H1 (cell line): ENCODE measurements around the gene TWF2. TPM values are rescaled to one million over a fixed set of nuclear protein-coding genes. Genes with fewer than 3 reads are reported as not detected.

Source experiments
- CTCF ChIA-PET: fragments of 300-600 bp; sonication (Branson Sonifier 250); formaldehyde crosslinking; loops from one replicate; lab custom pipeline; 2021; ENCODE audit not compliant: partially characterized antibody; lab: Charles Lee
- POLR2A ChIA-PET: fragments of 300-600 bp; sonication (Branson Sonifier 250); formaldehyde crosslinking; loops from one replicate; lab custom pipeline; 2021; ENCODE audit warnings: inconsistent platforms; ENCODE audit not compliant: partially characterized antibody; lab: Charles Lee
- DNase-seq, 2 experiments: peaks; one replicate each; pipeline versions ENCODE4 v3.0.0 to v3.0.0-alpha.2; 2010 to 2022; ENCODE audit warnings: low spot score in 2 of 2, low read depth in 1 of 2, mixed read lengths in 1 of 2
- FAIRE-seq: peaks from 2 replicates; lab custom pipeline; 2011; peaks lifted over from hg19 to GRCh38; lab: Jason Lieb, UNC
- H2AFZ ChIP-seq: 2 replicates; pipeline ENCODE4 v1.8.1; 2012; ENCODE audit warnings: low read length, inconsistent platforms
- H2AK5ac ChIP-seq: 2 replicates; pipeline ENCODE4 v1.6.1; 2013; ENCODE audit warnings: low read depth, low read length
- H2BK120ac ChIP-seq: replicated peaks from 2 replicates; pipeline ENCODE3; 2013; ENCODE audit warnings: low read depth, low read length, inconsistent platforms
- H2BK12ac ChIP-seq: 2 replicates; pipeline ENCODE4 v1.6.1; 2013; ENCODE audit warnings: low read depth, low read length
- H2BK15ac ChIP-seq: 2 replicates; pipeline ENCODE4 v1.6.1; 2013; ENCODE audit warnings: low read length
- H2BK20ac ChIP-seq: 2 replicates; pipeline ENCODE4 v1.6.1; 2013; ENCODE audit warnings: low read length
- H2BK5ac ChIP-seq: 2 replicates; pipeline ENCODE4 v1.6.1; 2013; ENCODE audit warnings: low read depth, low read length
- H3K14ac ChIP-seq: 2 replicates; pipeline ENCODE4 v1.6.1; 2013; ENCODE audit warnings: inconsistent platforms; ENCODE audit not compliant: insufficient read length
- H3K18ac ChIP-seq: 2 replicates; pipeline ENCODE4 v1.6.1; 2013; ENCODE audit warnings: low read length; ENCODE audit errors: extremely low read depth
- H3K23ac ChIP-seq: 2 replicates; pipeline ENCODE4 v1.6.1; 2013; ENCODE audit warnings: inconsistent platforms; ENCODE audit not compliant: insufficient read length
- H3K23me2 ChIP-seq: 2 replicates; pipeline ENCODE4 v1.6.1; 2013; ENCODE audit warnings: low read depth, low read length
- H3K27ac ChIP-seq: 2 replicates; pipeline ENCODE4 v1.6.1; 2011; ENCODE audit warnings: low read depth, low read length, inconsistent platforms
- H3K27me3 ChIP-seq, 4 experiments: replicated peaks in 1 of 4; 1 replicate in 1 of 4; 2 replicates in 3 of 4; pipeline versions ENCODE4 v1.6.1 to v1.8.1; 2011 to 2013; ENCODE audit warnings: low read length in 3 of 4, mild to moderate bottlenecking in 3 of 4, inconsistent platforms in 2 of 4, mixed read lengths in 2 of 4, moderate library complexity in 1 of 4; ENCODE audit not compliant: control insufficient read depth in 3 of 4, insufficient read depth in 3 of 4; ENCODE audit errors: extremely low read depth in 1 of 4
- H3K36me3 ChIP-seq, 4 experiments: 2 replicates each; pipeline versions ENCODE4 v1.6.1 to v1.8.1; 2011 to 2013; ENCODE audit warnings: mild to moderate bottlenecking in 4 of 4, low read length in 3 of 4, moderate library complexity in 2 of 4, control low read depth in 1 of 4, inconsistent platforms in 1 of 4; ENCODE audit not compliant: insufficient read depth in 4 of 4, control insufficient read depth in 2 of 4
- H3K4ac ChIP-seq: replicated peaks from 2 replicates; pipeline ENCODE3; 2013; ENCODE audit warnings: low read length, low read depth, mixed read lengths, inconsistent platforms; ENCODE audit not compliant: insufficient read length
- H3K4me1 ChIP-seq, 4 experiments: replicated peaks in 1 of 4; 1 replicate in 1 of 4; 2 replicates in 3 of 4; pipeline versions ENCODE4 v1.6.1 to v1.8.1; 2011 to 2013; ENCODE audit warnings: low read length in 3 of 4, inconsistent platforms in 2 of 4, mixed read lengths in 1 of 4; ENCODE audit not compliant: insufficient read depth in 4 of 4, control insufficient read depth in 3 of 4
- H3K4me2 ChIP-seq, 2 experiments: 2 replicates each; pipeline versions ENCODE4 v1.6.1 to v1.8.1; 2011 to 2013; ENCODE audit warnings: low read depth in 2 of 2, low read length in 2 of 2, control low read depth in 1 of 2, inconsistent platforms in 1 of 2, mild to moderate bottlenecking in 1 of 2; ENCODE audit not compliant: insufficient read depth in 1 of 2
- H3K4me3 ChIP-seq, 4 experiments: fragments of 200-600, 300-600 bp in 1 of 4; sonication (generic), shearing (Covaris generic), sonication (Bioruptor Twin) in 1 of 4; 2 replicates each; pipeline versions ENCODE4 v1.5.1 to v1.8.1; 2011 to 2016; ENCODE audit warnings: low read length in 4 of 4, low read depth in 3 of 4, control low read depth in 2 of 4, inconsistent platforms in 2 of 4, mild to moderate bottlenecking in 2 of 4, mixed read lengths in 1 of 4, moderate library complexity in 1 of 4; ENCODE audit not compliant: insufficient read depth in 2 of 4; ENCODE audit errors: extremely low read depth in 1 of 4
- H3K56ac ChIP-seq: replicated peaks from 2 replicates; pipeline ENCODE3; 2013; ENCODE audit warnings: low read depth, mild to moderate bottlenecking, mixed read lengths, low read length, inconsistent platforms; ENCODE audit not compliant: insufficient read length
- H3K79me1 ChIP-seq: 2 replicates; pipeline ENCODE4 v1.6.1; 2013; ENCODE audit warnings: low read depth, low read length, control low read depth
- H3K79me2 ChIP-seq, 2 experiments: 2 replicates each; pipeline versions ENCODE4 v1.6.1 to v1.8.1; 2012 to 2013; ENCODE audit warnings: low read length in 2 of 2, mild to moderate bottlenecking in 2 of 2, inconsistent platforms in 1 of 2; ENCODE audit not compliant: insufficient read depth in 2 of 2, control insufficient read depth in 1 of 2
- H3K9ac ChIP-seq, 4 experiments: replicated peaks in 1 of 4; 1 replicate in 1 of 4; 2 replicates in 3 of 4; pipeline versions ENCODE4 v1.6.1 to v1.8.1; 2011 to 2013; ENCODE audit warnings: low read depth in 3 of 4, low read length in 3 of 4, control low read depth in 2 of 4, mild to moderate bottlenecking in 2 of 4, moderate library complexity in 2 of 4, inconsistent platforms in 1 of 4; ENCODE audit errors: extremely low read depth in 1 of 4
- H3K9me3 ChIP-seq, 2 experiments: 2 replicates each; pipeline versions ENCODE4 v1.6.1 to v1.8.1; 2012 to 2013; ENCODE audit warnings: mild to moderate bottlenecking in 2 of 2, moderate library complexity in 2 of 2, control low read depth in 1 of 2, inconsistent platforms in 1 of 2, low read depth in 1 of 2, low read length in 1 of 2, mixed read lengths in 1 of 2; ENCODE audit not compliant: insufficient read depth in 2 of 2
- H4K20me1 ChIP-seq, 2 experiments: replicated peaks in 1 of 2; 2 replicates each; pipeline versions ENCODE3 to v1.8.1; 2011 to 2013; ENCODE audit warnings: inconsistent platforms in 2 of 2, low read length in 2 of 2, mild to moderate bottlenecking in 1 of 2; ENCODE audit not compliant: insufficient read depth in 2 of 2, control insufficient read depth in 1 of 2
- H4K5ac ChIP-seq: 2 replicates; pipeline ENCODE4 v1.6.1; 2013; ENCODE audit warnings: low read length, low read depth, mixed read lengths, inconsistent platforms; ENCODE audit not compliant: insufficient read length
- H4K8ac ChIP-seq: 2 replicates; pipeline ENCODE4 v1.8.0; 2013; ENCODE audit warnings: mild to moderate bottlenecking, moderate library complexity, low read length, inconsistent platforms; ENCODE audit not compliant: insufficient read depth; ENCODE audit errors: extremely low read depth
- H4K91ac ChIP-seq: replicated peaks from 2 replicates; pipeline ENCODE3; 2013; ENCODE audit warnings: low read length, mixed read lengths, inconsistent platforms; ENCODE audit not compliant: insufficient read length
- CBX5 ChIP-seq: fragments of 300-800, 300-1000 bp; sonication (generic); IDR thresholded peaks from 2 replicates; pipeline ENCODE4 v1.7.1; 2016; ENCODE audit warnings: antibody characterized with exemption, low read length, low read depth
- CTCF ChIP-seq, 3 experiments: IDR thresholded peaks; 1 replicate in 2 of 3; 2 replicates in 1 of 3; pipeline versions ENCODE4 v1.5.1 to v1.6.1; 2011; ENCODE audit warnings: low read length in 3 of 3, mild to moderate bottlenecking in 3 of 3, inconsistent platforms in 2 of 3, low read depth in 1 of 3, moderate library complexity in 1 of 3; ENCODE audit not compliant: insufficient read depth in 1 of 3; ENCODE audit errors: control extremely low read depth in 1 of 3
- HDAC6 ChIP-seq: IDR thresholded peaks from one replicate; pipeline ENCODE4 v1.7.1; 2012; ENCODE audit warnings: low read depth, mild to moderate bottlenecking, inconsistent platforms, low read length, moderate library complexity
- NRF1 ChIP-seq: IDR thresholded peaks from 2 replicates; pipeline ENCODE4 v1.6.1; 2011; ENCODE audit warnings: mild to moderate bottlenecking, low read depth, low read length, improper control_type of control experiment
- RBBP5 ChIP-seq: IDR thresholded peaks from 2 replicates; pipeline ENCODE4 v1.7.1; 2012; ENCODE audit warnings: low read depth, mild to moderate bottlenecking, inconsistent platforms, low read length, moderate library complexity, borderline replicate concordance
- SIN3A ChIP-seq, 2 experiments: IDR thresholded peaks in 1 of 2; conservative IDR thresholded peaks in 1 of 2; 2 replicates each; pipeline ENCODE4 v1.6.1; 2011 to 2012; ENCODE audit warnings: low read length in 2 of 2, improper control_type of control experiment in 1 of 2, low read depth in 1 of 2, mild to moderate bottlenecking in 1 of 2
- SP4 ChIP-seq: IDR thresholded peaks from 2 replicates; pipeline ENCODE4 v1.6.1; 2012; ENCODE audit warnings: low read length, inconsistent platforms
- SRF ChIP-seq: IDR thresholded peaks from 2 replicates; pipeline ENCODE4 v1.6.1; 2011; ENCODE audit warnings: mild to moderate bottlenecking, low read depth, low read length, moderate library complexity
- TAF1 ChIP-seq: IDR thresholded peaks from 2 replicates; pipeline ENCODE4 v1.6.1; 2011; ENCODE audit warnings: mild to moderate bottlenecking, low read depth, low read length
- TAF7 ChIP-seq: optimal IDR thresholded peaks from 2 replicates; pipeline ENCODE3; 2011; ENCODE audit warnings: low read depth, mild to moderate bottlenecking, inconsistent platforms, low read length, moderate library complexity, borderline replicate concordance
- ZNF274 ChIP-seq: IDR thresholded peaks from 2 replicates; pipeline ENCODE4 v1.7.0; 2012; ENCODE audit warnings: low read length, borderline replicate concordance; ENCODE audit errors: extremely low read depth
- WGBS, 2 experiments: shearing (Covaris generic) in 1 of 2; methylation state at CpG; one replicate each; pipeline versions ENCODE4 v1.1.6 to v1.1.7; 2013 to 2015; ENCODE audit warnings: low lambda C conversion rate in 2 of 2, mixed read lengths in 2 of 2, inconsistent platforms in 1 of 2, low coverage in 1 of 2, missing lambda C conversion rate in 1 of 2; ENCODE audit not compliant: insufficient replicate concordance in 2 of 2, insufficient coverage in 1 of 2, insufficient read length in 1 of 2; ENCODE audit errors: extremely low coverage in 1 of 2, missing lambda C conversion rate in 1 of 2; 5-methylcytosine and 5-hydroxymethylcytosine counted together
- polyA plus RNA-seq, 7 experiments: library from polyadenylated mRNA; depleted of rRNA in 3 of 7; stranded (reverse) in 5 of 7; unstranded in 2 of 7; fragments of >200 nt in 5 of 7; fragments of 200-250 nt in 2 of 7; gene quantifications; 1 replicate in 5 of 7; 2 replicates in 1 of 7; 4 replicates in 1 of 7; pipeline versions ENCODE4 v1.2.1 to v1.2.3, GENCODE V29; 2011 to 2013; ENCODE audit warnings: missing spikeins in 2 of 7, mixed read lengths in 2 of 7
- total RNA-seq: library from RNA; stranded (reverse); fragmentation: NEBNext Ultra II Directional; extraction: Animal tissue kit (Norgen Biotek cat#: 25700); gene quantifications from 2 replicates; pipeline ENCODE4 v1.2.1, GENCODE V29; 2021

Gene TWF2
- total and polyA plus RNA-seq, 2 of the 8 experiments (the other 6 are each of a cell fraction or from before 2014, with no cell fraction given), result 65.2 to 90.4 TPM

- Histone ChIP-seq H4K91ac (no peak overlapping the region), H3K27me3 (no peaks in the 10 kb centered on the region), H3K9me3 (no peaks in the 10 kb centered on the region), H3K36me3 (peaks cover 47 to 80% (median 62%) of the 10 kb centered on the region in 4 experiments), H3K14ac (no peak overlapping the region), H3K79me1 (no peaks in the 10 kb centered on the region; the same call in 1 of the 2 replicates), H2BK12ac (no peak overlapping the region), H3K4me2 (no peak overlapping the region), H3K27ac (no peak overlapping the region), H3K4me1 (peaks cover 0 to 3% (median under 1%) of the 10 kb centered on the region in 4 experiments; a peak in 2 of 7 replicates), H3K4me3 (no peak overlapping the region), H2BK20ac (no peak overlapping the region), H2BK5ac (no peak overlapping the region), H2BK120ac (no peak overlapping the region), H3K23ac (no peak overlapping the region), H2BK15ac (no peak overlapping the region), H4K8ac (no peak overlapping the region), H2AFZ (no peak overlapping the region), H3K9ac (no peak overlapping the region), H3K23me2 (peaks cover under 1% of the 10 kb centered on the region; the same call in 1 of the 2 replicates), H4K5ac (no peak overlapping the region), H3K4ac (no peak overlapping the region), H3K79me2 (peaks cover 0 to 3% of the 10 kb centered on the region in 2 experiments; a peak in 2 of 4 replicates), H4K20me1 (peaks cover 0 to 4% of the 10 kb centered on the region in 2 experiments), H2AK5ac (no peak overlapping the region), H3K18ac (no peak overlapping the region), H3K56ac (no peak overlapping the region)
- DNase-seq (no peak), FAIRE-seq (no peak)
- WGBS, 2 experiments, result 100% methylated on average over 1 of the region's 1 CpG; no CpG with 5 or more reads in 1 of the 2 experiments
- ChIA-PET CTCF (interaction anchor here (0.8 to 4.1 kb wide), 3 partner anchors 17 to 45 kb away, joined by 3 to 28 read pairs (median 3); no protein-coding TSS in a partner anchor), POLR2A (no interaction called here)
- TF ChIP-seq TAF7, result no peak
- TF ChIP-seq RBBP5, result no peak
- no peak for TF ChIP-seq CTCF (IDR thresholded peaks at IDR 0.05; ENCODE audit: control extremely low read depth in 1 of 3, insufficient read depth in 1 of 3, low read depth in 1 of 3, low read length in 3 of 3)
- TF ChIP-seq SIN3A (conservative IDR thresholded peaks at IDR 0.05 in 1 of 2, IDR thresholded peaks at IDR 0.05 in 1 of 2; ENCODE audit: low read depth in 1 of 2, low read length in 2 of 2), result no peak
- no peak for TF ChIP-seq HDAC6
- TF ChIP-seq ZNF274, result no peak
- TF ChIP-seq TAF1, result no peak
- TF ChIP-seq CBX5, result no peak
- no peak for TF ChIP-seq SP4
- no peak for TF ChIP-seq NRF1
- no peak for TF ChIP-seq SRF
Observed at GRCh38 chr3:52203701-52204100, 35.3 kb downstream of the TWF2 start.
